GM19397 (cell line): Measurements from ENCODE around the gene SWSAP1.
"Not testable (repeated sequence)": the region's sequence is repeated elsewhere in the genome, so short reads cannot be mapped to it uniquely, and the experiment has no call there.

Experiments
- ATAC-seq: cut with Tn5 transposase; IDR thresholded peaks from one replicate; pipeline ENCODE4 v1.9.1; 2021; ENCODE audit warnings: mild to moderate bottlenecking, moderate library complexity; ENCODE audit not compliant: unreplicated experiment

The SWSAP1 gene

GRCh38 chr19:11406703-11407236 is 32.3 kb downstream of the SWSAP1 start:
- not testable (repeated sequence) for ATAC-seq

DNA sequence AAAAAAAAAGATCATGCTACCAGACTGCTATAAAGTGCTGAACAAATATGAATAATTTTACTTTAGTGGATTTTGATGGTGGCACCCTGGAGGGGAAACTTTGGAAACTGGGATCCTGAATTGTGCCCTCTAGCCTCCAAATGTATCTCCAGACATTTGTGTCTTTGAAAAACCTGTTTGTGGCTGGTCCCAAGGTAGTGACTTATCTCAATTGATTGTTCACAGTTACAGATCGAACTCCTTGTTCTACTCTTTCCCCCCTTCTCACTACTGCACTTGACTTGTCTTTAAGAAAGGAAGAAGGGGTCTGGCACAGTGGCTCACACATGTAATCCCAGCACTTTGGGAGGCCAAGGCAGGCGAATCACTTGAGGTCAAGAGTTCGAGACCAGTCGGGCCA is 34.1 kb downstream of the SWSAP1 start:
- ATAC-seq = no peak

DNA sequence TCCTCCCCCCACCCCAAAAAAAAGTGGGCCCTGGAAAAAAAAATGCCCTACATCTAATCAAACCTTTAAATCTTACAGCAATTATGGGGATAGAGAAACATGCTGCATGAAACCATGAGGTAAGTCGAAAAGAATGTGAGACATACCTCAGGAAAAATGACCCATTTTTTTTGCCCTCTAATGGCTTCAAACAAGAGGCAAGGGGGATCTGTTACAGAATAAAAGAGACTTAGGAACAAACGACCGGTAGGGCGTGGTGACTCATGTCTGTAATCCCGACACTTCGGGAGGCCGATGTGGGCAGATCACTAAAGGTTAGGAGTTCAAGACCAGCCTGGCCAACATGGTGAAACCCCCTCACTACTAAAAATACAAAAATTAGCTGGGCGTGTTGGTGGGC is 36.2 kb downstream of the SWSAP1 start:
- no peak for ATAC-seq

- ATAC-seq = no peak
Measured at GRCh38 chr19:11414544-11414943, 40.1 kb downstream of the SWSAP1 start.

GRCh38 chr19:11416346-11417052 is 42.0 kb downstream of the SWSAP1 start:
- ATAC-seq = no peak

DNA sequence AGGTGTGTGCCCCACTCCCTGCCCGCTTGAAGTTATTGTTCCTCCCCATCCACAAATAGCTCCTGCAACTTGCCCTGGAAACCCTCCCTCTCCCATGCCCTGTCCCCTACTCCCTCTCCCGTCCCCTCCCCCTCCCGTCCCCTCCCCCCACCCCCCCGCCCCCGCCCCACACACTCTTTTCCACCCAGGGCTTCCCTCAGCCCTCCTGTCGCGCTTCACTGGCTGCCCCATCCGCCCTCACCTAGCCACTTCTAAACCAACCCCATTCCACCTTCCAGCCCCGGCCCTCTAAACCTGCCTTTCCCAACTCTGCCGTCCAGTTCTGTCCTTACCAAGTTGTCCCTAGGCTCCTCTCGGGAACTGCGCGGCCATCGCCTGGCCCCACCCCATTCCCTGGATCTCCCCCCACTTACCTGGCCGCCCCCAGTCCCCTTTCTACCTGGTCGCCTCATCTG is 43.7 kb downstream of the SWSAP1 start:
- no peak for ATAC-seq

DNA sequence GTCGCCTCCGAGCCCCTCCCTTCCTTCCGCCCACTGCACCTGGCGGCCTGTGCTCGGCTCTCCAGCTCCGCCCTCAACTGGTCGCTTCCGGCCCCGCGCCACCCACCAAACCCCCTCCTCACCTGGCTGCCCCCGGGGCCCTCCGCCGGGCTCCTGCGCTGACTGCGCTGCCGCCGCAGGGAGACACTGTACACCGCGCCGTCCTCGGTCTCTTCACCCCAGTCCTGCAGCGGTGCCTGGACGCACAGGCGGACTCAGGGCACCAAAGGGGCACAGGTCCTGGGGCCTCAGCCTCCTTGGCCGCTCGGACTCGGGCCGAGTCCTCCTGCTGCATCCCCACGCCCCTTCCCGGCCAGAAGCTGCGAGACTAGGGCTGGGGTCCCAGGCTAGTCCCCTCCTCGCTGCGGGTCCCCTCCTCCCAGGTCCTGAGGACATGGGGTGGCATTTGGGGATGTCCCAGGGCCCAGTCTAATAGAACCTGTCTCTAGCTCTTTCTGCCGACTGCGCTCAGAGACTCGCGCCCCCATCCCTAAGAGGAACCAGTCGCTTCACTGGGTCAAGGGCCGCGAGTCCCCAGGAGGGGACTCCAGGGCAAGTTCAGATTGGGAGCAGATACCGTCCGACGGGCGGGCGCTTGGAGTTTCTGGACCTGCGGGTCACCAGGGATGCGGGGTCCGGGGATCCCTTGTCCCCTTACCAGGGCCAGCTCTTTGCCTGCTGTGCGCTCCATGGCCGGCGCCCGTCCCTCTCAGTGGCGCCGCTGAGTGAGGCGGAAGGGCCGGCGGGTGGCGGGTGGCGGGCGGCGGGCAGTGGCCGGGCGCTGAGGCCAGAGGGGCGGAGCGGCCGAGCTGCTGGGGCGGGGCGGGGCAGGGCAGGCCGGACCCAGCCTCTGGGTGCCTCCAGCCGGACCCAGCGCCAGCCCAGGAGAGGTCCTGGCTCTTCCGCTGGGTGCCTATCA is 44.4 kb downstream of the SWSAP1 start, which contains the start of gene RGL3:
RGL3 (minus strand) TSS at position 766 of the 958 bp plus-strand sequence; CDS start at position 730, 36 bp downstream.
- ATAC-seq = no peak

GRCh38 chr19:11420429-11421370 is 46.2 kb downstream of the SWSAP1 start:
- ATAC-seq = no peak

DNA sequence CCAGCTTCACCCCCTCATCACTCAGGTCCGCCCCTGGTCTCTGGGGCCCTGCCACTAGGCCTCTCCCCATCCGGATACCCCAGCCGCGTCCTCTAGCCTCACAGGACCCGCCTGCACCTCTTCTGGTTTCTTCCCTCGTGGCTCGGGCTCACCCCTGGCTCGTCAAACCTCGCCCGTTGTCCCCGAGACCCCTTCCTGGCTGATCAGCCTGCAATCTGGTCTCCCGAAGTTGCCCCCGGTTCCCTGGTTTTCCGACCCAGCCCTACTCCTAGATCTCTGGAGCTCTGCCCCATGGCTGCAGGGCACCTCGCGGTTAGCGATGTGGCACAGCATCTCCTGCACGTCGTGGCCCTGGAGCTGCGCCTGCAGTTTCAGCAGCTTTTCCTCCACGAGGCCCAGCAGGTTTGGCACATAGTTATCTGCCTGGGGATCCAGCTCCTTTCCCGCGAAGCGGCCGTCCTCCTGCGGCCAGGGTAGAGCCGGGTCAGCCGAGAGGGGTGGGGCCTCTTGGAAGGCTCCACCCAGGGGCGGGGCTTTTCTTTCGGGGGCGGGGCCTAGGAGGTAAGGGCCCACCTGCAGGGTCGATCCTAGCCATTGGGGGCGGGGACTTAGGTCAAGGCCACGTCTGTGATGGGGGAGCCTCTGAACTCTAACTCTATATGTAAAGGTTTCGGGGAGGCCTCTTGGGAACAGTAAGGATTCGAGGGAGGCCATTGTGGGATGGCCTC is 47.1 kb downstream of the SWSAP1 start:
- peak; percentile 27 for ATAC-seq

GRCh38 chr19:11422163-11423065 is 47.9 kb downstream of the SWSAP1 start:
- ATAC-seq = peak; percentile 68

DNA sequence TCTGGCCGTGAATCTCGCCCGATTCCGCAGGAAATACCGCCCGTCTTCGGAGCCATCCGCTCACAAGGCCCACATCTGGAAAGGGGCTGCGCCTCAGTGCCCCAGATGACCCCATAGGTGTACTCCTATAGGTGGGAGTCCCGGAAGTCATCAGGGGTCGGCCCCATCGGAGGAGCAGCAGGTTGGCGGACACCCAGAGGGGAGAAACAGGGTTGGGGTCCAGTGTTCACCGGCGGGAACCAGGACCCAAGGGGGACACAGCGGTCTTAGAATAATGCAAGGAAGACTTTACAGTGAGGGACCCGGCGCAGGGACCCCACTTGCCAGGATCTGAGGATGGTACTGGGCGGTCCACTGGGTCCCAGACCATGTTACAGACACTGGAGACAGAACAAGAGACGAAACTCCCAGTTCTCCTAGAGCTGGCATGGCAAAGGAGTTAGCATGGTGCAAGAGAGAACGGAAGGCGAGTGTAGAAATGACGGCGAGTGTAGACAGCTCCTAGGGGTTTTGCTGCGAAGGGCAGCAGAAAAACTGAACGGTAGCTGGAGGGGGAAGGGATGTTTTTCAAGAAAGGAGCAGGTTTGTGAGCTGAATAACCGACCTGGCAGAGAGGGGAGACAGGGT is 48.8 kb downstream of the SWSAP1 start:
- no peak for ATAC-seq

DNA sequence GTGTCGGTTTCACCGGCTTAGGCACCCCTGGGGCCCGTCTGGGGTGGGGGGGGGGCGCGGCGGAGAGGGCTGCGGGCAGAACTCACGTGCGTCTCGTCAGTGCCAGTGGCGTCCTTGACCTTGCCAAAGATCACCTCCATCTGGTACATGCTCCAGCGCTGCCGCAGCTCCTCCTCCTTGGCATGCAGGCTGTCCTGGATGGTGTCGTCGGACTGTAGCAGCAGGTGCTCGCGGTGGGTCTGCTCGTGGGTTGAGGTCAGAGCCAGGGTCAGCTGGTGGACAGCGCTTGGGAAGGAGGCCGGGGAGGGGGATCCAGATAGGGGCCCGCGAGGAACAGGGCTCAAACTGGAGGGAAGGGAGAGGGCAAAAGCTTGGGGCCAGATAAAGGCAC is 49.3 kb downstream of the SWSAP1 start:
- no peak for ATAC-seq
